D721Med (cell line): ENCODE measurements around the gene HINT1.

Experiments
- DNase-seq: peaks from one replicate; pipeline ENCODE4 v3.0.0; 2011; ENCODE audit warnings: low spot score; ENCODE audit not compliant: insufficient read length
- FAIRE-seq: peaks from 2 replicates; lab custom pipeline; 2011; peaks lifted over from hg19 to GRCh38; lab: Jason Lieb, UNC
- TF ChIP-seq, protein P1 (sequence below): IDR thresholded peaks from 2 replicates; pipeline ENCODE4 v1.5.1; 2012; ENCODE audit warnings: mild to moderate bottlenecking, control low read depth; ENCODE audit not compliant: insufficient read depth; ENCODE audit errors: missing control alignments

The HINT1 gene

DNA sequence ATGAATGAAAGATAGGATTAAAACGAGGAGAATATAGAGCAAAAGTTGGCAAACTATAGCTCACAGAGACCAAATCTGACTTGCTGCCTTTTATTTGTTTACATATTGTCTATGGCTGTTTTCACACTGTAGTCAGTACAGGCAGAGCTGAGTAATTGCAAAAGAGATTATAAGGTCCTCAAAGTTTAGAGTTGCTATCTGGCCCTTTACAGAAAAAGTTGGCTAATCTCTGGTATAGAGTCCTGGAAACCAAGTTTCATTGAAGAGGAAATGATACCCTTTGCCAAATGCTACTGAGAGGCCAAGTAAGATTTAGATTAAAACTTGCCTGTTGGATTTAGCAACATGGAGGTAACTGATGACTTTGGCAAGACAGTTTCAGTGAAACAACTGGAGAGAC lies 41.7 kb upstream of the HINT1 start:
- TF ChIP-seq, protein P1, sequence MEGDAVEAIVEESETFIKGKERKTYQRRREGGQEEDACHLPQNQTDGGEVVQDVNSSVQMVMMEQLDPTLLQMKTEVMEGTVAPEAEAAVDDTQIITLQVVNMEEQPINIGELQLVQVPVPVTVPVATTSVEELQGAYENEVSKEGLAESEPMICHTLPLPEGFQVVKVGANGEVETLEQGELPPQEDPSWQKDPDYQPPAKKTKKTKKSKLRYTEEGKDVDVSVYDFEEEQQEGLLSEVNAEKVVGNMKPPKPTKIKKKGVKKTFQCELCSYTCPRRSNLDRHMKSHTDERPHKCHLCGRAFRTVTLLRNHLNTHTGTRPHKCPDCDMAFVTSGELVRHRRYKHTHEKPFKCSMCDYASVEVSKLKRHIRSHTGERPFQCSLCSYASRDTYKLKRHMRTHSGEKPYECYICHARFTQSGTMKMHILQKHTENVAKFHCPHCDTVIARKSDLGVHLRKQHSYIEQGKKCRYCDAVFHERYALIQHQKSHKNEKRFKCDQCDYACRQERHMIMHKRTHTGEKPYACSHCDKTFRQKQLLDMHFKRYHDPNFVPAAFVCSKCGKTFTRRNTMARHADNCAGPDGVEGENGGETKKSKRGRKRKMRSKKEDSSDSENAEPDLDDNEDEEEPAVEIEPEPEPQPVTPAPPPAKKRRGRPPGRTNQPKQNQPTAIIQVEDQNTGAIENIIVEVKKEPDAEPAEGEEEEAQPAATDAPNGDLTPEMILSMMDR: no peak
- DNase-seq (no peak), FAIRE-seq (no peak)

DNA sequence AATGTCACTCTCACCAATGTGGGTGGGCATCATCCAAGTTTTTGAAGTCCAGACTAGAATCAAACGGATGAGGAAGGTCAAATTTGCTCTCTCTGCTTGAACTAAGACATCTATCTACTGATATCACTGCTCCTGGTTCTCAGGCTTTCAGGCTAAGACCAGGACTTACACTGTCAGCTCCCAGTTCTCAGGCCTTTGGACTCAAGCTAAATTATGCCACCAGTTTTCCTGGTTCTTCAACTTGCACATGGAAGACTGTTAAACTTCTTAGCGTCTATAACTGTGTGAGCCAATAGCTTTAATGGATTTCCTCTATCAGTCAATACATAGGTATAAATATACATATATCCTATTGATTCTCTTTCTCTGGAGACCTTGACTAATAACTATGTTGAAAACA lies 41.0 kb upstream of the HINT1 start:
- DNase-seq (no peak), FAIRE-seq (no peak)
- TF ChIP-seq, protein P1: no peak

DNA sequence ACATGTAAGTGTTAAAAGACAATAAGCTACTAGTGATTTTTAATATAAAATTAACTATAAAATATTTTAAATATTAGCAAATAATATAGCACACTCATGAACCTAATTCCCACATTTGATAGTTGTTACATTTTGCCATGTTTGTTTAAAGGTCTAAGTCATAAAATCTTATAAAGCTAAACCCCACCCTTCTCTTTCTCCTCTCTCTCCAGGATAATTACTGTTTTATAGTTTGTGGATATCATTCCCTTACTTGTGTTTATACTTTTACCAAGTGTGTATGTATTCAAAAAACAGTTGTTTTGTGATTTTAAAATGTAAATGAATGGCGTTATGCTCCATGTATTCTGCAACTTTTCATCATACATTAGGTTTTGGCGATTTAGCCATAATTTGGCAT lies 39.9 kb upstream of the HINT1 start:
- FAIRE-seq (no peak), DNase-seq (no peak)
- TF ChIP-seq, protein P1: no peak

DNA sequence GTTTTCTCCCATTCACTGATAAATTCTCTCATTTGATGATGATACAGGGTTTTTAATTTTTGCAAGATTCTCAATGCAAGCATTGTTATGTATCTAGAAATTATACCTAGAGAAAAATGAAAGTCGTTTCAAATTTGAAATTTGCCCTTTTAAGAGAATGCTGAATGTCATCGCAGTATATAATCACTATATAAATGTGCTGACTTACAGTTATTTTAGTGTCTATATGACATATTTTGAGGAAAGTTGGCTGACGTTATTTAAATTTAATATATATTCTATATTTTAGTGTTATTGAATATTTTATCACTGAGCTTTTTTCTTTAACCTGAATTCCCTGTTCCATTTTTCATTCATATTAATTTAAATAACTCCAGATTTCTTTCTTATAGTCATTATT lies 35.5 kb upstream of the HINT1 start:
- DNase-seq: no peak
- FAIRE-seq: no peak
- TF ChIP-seq, protein P1: no peak

DNA sequence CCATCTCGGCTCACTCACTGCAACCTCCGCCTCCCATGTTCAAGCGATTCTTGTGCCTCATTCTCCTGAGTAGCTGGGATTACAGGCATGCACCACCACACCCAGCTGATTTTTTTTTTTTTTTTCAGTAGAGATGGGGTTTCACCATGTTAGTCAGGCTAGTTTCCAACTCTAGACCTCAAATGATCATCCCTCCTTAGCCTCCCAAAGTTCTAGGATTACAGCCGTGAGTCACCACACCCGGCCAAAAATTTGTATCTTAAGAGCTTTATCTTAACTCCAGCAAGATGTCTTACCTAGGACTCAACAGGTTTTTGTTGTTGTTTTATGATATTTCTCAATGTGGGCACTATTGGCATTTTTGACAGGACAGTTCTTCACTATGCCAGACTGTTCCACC lies 33.6 kb upstream of the HINT1 start:
- TF ChIP-seq, protein P1: no peak
- no peak for DNase-seq
- no peak for FAIRE-seq

DNA sequence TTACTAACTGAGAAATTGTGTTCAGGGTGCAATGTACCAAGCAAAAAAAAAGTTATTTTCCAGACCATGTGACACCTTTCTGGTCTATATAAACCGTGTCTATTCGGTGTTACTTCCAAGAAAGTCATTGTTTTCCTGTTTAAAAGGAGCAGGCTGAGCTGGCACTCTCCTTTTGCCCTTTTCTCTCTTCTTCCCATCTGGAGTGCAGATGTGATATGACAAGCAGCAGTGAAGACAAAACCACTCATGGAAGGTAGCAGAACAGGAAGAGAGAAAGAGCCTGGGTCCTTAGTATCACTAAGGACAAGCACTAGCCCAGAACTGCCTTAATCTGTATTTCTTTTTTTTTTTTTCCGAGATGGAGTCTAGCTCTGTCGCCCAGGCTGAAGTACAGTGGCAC lies 31.3 kb upstream of the HINT1 start:
- TF ChIP-seq, protein P1: no peak
- DNase-seq: no peak
- FAIRE-seq: no peak

DNA sequence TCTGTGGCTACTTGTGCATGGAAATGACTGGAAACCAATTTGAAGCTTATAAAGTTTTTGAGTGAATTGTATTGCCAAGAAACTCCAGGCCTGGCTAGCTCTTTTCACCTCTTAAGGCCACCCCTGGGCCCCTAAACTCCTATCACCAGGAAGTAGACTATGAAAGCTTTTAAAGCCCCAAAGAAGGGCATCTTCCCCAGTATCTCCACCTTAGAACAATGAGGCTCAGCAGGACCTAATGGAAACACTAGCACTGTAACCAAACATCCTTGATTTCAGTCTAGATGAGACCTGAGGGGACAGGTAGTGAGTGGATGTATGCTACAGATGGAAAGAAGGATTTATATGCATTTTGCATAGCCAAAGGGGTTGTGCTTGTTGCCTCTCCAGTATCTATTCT lies 30.6 kb upstream of the HINT1 start:
- no peak for FAIRE-seq

More for the DNA sequence above, 30.6 kb upstream of the HINT1 start:
- DNase-seq: no peak
- TF ChIP-seq, protein P1: no peak
